GM20000 (cell line): ENCODE results near the gene LRCH1.
"Not testable (repeated sequence)": the region's sequence is repeated elsewhere in the genome, so short reads cannot be mapped to it uniquely, and the experiment has no call there.

Experiments used
- DNase-seq: peaks from one replicate; pipeline ENCODE4 v3.0.0; 2012; ENCODE audit warnings: low spot score
- TF ChIP-seq, protein P1 (sequence below): IDR thresholded peaks from 2 replicates; pipeline ENCODE4 v1.5.1; 2012; ENCODE audit warnings: mild to moderate bottlenecking, control low read depth; ENCODE audit errors: extremely low read depth, missing control alignments

The LRCH1 gene

DNA sequence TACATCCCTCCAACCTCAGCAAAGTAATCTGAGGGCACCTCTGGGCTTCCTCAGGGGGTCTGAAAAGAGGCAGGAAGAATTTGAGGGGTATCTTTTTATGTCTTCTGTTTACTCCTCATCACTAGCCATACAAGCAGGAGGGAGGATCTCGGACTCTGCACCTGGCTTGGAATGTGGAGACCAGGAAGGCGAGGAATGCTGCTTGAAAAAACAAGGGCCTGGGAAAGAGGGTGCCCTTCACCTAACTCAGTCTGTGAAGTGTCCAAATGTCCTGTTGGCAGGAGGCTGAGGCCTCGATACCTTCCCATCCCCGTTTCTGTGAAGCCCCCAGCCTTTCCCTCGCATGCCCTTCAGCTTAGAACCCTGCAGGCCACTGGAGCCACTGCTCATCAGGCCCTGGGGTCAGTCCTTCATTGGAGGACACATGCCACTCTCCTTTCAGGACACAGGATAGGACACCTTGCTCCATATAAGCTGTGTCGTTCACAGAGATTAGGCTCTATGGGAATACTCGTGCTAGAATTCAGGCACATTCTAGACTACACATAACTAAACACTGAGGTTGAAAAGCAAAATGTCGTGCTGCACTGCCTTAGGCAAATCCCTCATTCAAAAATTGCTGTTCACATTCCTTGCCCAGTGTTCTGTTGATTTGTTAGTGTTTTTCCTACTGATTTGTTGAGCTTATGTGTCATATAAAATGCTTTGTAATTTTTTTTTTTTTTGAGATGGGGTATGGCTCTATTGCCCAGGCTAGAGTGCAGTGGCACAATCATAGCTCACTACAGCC is 194.3 kb downstream of the LRCH1 start:
- TF ChIP-seq, protein P1, sequence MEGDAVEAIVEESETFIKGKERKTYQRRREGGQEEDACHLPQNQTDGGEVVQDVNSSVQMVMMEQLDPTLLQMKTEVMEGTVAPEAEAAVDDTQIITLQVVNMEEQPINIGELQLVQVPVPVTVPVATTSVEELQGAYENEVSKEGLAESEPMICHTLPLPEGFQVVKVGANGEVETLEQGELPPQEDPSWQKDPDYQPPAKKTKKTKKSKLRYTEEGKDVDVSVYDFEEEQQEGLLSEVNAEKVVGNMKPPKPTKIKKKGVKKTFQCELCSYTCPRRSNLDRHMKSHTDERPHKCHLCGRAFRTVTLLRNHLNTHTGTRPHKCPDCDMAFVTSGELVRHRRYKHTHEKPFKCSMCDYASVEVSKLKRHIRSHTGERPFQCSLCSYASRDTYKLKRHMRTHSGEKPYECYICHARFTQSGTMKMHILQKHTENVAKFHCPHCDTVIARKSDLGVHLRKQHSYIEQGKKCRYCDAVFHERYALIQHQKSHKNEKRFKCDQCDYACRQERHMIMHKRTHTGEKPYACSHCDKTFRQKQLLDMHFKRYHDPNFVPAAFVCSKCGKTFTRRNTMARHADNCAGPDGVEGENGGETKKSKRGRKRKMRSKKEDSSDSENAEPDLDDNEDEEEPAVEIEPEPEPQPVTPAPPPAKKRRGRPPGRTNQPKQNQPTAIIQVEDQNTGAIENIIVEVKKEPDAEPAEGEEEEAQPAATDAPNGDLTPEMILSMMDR, result no peak
- DNase-seq, result no peak

DNA sequence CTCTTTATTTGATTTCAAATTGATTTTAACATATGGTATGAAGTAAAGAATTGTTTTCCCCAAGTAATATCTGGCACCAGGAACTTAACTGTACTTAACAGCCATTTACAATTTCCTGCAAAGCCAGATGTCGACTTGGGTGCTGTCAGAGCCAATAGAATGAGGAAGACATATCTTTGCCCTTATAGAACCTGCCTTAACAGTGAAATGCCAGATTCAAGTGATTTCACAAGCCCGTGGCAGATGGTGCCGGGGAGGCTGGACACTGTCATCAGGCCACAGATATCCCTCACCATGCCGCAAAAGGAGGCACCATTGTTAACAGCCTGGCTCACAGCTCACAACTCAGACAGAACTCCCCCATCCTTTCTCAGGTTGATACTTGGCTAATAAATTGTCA is 195.3 kb downstream of the LRCH1 start:
- TF ChIP-seq, protein P1, result no peak
- DNase-seq, result no peak

DNA sequence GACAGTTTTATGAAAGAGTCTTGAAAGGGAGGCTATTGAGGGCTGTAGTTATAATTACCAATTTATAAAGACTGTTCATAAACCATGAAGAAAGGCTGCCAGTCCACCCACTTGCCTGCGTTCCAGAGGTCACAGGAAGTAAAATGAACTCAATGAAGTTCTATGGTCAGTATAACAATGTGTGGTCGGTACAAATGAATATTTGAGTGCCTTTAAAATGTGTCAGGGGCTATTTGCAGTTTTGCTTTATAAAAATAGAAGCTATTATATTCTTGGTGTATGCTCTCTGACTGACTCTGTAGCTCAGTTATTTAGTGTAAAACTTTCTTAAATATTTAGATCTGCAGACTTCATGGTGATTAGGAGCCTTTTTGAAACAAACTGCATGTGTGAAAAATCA is 197.0 kb downstream of the LRCH1 start:
- TF ChIP-seq, protein P1, result no peak
- DNase-seq, result no peak

DNA sequence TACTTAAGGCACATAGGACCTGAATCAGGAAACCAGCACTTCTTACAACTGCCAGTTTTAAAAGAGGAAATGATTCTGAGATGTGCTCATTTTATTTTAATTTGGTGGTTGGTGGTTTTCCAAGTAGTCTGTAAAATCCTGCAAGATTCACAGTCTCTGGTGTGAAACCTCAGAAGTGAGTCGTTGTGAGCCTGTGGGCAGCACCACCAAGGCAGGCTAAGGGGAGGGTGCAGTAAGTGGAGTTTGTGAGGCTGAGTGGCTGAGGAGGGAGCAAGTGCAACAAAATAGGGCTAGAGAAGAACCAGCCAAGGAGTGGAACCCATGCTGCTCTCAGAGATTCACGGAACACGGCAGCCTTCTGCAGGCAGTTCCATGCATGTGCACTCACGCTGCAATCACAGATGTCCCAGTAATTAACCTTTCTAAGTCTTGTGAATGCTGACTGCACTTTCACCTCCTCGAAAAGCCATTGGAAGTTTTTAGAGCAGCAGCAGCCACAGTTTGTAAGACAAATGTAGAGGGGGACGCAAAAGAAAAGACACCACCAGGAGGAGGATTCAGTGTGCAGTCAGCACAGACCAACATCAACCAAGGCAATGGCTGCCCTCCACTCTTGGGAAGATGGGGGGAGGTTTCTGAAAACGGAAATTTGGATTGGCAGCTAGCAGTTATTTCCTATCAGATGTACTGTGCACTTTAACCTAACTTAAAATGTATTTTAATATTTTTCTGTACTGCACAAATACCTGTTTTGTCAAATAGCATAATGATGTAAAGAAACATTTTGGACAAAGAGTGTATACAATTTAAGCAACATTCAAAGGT is 199.1 kb downstream of the LRCH1 start:
- TF ChIP-seq, protein P1, result peak; percentile 25
- peak; percentile 35 for DNase-seq

DNA sequence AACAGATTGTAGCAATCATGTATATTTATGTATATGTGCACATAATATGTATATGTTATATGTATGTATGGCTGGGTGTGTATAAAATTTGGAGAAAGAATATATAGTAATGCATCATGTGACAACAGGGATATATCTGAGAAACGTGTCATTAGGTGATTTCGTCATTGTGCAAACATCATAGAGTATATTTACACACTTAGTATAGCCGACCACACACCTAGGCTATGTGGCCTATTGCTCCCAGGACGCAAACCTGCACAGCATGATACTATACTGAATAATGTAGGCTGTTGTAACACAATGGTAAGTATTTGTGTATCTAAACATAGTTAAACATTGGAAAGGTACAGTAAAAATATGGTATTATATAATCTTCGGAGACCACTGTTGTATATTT is 200.2 kb downstream of the LRCH1 start:
- TF ChIP-seq, protein P1, result no peak
- DNase-seq, result no peak

DNA sequence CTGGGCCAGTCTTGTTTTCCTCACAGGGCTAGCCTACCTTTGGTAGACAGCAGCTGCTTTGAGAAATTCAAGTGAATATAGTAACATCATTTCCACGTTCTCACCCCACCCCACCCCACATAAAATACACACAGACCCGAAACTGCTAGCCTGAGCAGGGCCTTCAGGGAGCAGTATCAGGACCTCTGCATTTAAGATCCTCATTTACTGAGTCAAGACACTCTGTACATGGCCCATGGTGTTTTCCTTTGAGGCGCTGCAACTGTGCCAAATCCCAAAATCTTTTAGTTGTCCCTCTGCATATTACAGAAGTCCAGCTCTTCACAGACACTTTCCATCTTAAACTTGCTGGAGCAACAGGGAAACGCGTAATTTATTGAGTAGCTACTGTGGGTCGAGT is 200.9 kb downstream of the LRCH1 start:
- TF ChIP-seq, protein P1, result no peak
- DNase-seq, result no peak

DNA sequence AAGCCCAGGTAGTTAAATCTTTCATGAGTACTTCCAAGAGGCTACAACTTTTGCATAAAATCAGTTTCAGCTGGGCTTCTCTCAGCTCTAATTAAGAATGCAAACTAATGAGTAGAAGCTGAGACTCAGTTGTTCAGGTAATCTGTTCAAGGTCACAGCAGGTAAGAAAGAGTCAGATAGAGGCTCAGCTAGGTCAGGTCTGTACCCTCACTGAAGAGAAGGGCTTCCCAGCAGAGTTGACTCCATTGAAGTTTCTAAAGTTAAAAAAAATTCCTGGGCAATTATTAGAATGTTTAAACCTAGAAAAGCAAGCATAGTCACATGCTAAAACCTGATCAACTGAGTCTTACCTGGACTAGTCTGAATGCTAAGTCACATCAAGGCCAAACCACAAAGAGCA is 201.8 kb downstream of the LRCH1 start:
- TF ChIP-seq, protein P1, result no peak
- DNase-seq, result no peak

DNA sequence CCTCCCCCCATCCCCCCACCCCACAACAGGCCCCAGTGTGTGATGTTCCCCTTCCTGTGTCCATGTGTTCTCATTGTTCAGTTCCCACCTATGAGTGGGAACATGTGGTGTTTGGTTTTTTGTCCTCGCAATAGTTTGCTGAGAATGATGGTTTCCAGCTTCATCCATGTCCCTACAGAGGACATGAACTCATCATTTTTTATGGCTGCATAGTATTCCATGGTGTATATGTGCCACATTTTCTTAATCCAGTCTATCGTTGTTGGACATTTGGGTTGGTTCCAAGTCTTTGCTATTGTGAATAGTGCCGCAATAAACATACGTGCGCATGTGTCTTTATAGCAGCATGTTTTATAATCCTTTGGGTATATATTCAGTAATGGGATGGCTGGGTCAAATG is 202.5 kb downstream of the LRCH1 start:
- not testable (repeated sequence) for DNase-seq
